Measurements from ENCODE around the gene POP7.

DNA sequence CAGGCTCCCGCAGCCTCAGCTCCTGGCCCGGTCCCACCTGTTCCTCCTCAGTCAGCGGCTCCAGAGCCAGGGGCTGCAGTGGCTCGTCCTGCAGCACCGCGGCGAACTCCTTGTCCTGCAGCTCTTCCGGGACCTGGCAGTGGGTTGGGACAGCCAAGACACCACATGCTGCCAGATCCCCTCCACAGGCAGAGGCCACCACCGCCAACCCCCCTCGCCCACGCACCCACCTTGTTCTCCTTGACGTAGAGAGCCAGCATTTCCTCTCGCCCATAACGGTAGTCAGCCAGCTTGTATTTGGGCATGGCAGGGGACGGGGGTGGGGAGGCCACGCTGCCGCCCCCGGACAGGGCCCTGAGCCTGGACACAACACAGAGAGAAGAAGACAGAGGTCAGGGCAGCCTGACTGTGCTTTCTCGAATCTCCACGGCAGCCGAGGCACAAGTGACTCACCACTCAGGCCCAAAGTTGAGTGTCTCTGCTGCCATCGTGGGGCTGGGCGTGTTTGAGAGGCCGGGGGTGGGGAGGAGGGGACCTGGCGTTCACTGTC lies 18.1 kb upstream of the POP7 start:
- TF ChIP-seq, protein P1, sequence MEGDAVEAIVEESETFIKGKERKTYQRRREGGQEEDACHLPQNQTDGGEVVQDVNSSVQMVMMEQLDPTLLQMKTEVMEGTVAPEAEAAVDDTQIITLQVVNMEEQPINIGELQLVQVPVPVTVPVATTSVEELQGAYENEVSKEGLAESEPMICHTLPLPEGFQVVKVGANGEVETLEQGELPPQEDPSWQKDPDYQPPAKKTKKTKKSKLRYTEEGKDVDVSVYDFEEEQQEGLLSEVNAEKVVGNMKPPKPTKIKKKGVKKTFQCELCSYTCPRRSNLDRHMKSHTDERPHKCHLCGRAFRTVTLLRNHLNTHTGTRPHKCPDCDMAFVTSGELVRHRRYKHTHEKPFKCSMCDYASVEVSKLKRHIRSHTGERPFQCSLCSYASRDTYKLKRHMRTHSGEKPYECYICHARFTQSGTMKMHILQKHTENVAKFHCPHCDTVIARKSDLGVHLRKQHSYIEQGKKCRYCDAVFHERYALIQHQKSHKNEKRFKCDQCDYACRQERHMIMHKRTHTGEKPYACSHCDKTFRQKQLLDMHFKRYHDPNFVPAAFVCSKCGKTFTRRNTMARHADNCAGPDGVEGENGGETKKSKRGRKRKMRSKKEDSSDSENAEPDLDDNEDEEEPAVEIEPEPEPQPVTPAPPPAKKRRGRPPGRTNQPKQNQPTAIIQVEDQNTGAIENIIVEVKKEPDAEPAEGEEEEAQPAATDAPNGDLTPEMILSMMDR (IDR thresholded peaks at IDR 0.05; ENCODE audit: poor library complexity, severe bottlenecking): no peak
- TF ChIP-seq POLR2AphosphoS5 (IDR thresholded peaks at IDR 0.05) (no peak), MXI1 (conservative IDR thresholded peaks at IDR 0.05; ENCODE audit: poor library complexity, severe bottlenecking) (no peak)
